ENCODE data around the gene WIPF2.
"Not testable (repeated sequence)": the region's sequence is repeated elsewhere in the genome, so short reads cannot be mapped to it uniquely, and the experiment has no call there.

WIPF2 gene

DNA sequence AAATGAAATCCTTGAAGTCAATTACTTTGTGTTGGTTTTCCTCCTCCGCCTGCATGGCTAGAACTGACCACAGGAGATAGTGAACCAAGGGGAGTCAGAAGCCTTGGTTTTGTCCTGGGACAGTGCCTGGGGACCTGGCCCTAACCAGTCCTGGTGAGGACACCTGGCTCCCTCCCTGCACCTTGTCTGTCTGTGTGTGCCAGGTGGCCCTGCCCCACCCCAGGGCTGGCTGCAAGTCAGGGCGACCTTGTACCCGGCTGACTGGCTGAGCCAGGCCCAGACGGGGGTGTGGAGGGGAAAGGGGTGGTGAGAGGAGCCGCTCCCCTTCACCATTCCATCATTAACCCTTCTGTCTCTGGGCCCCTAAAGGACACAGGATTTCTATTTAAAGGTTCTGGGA lies 38.4 kb upstream of the WIPF2 start:
- DNase-seq (ENCODE audit: insufficient read length, low spot score) (no peak), FAIRE-seq (no peak)
- TF ChIP-seq POLR2A (IDR thresholded peaks at IDR 0.05; ENCODE audit: low read depth, low read length), result no peak

DNA sequence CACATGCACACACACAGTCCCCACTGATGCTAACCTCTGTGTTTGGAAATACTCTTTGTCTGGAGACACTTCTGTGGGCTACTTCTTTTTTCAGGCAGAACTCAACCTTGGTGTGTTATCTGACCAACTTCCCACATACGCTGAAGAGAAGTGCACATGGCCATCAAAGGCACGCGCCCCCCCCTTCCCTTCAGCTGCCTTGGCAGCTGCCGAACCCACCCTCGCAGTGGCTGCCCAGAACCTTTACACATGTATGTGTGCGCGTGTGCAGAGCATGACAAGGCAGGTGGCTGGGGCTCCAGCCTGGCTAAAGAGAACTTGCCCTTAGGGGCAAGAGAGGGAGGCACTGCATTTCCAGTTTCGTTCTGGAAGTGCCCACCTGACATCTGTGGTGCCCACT lies 37.9 kb upstream of the WIPF2 start:
- FAIRE-seq, result no peak
- TF ChIP-seq POLR2A (IDR thresholded peaks at IDR 0.05; ENCODE audit: low read depth, low read length), result no peak

GRCh38 chr17:40182606-40183005 lies 36.5 kb upstream of the WIPF2 start:
- FAIRE-seq (no peak), DNase-seq (ENCODE audit: insufficient read length, low spot score) (no peak)
- TF ChIP-seq POLR2A (IDR thresholded peaks at IDR 0.05; ENCODE audit: low read depth, low read length), result no peak

More for the DNA sequence above, 37.9 kb upstream of the WIPF2 start:
- DNase-seq (ENCODE audit: insufficient read length, low spot score), result no peak

DNA sequence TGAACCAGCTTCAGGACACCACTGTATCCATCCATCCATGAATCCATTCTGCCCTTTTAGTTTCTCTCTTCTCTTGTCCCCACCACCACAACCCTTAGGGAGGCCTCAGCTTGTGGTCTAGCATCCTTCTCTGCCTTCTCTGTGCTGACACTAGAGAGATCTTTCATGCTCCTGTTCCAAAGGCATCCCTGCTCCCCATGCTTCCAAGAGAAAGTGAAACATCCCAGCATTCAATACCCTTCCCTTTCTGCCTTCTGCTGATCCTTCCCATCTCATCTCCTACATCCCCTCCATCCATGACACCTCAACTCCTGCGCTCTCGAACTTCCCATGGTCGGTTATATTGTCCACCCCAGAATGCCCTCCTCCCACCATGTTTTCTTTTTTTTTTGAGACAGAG lies 31.9 kb upstream of the WIPF2 start:
- FAIRE-seq, result no peak
- no peak for TF ChIP-seq POLR2A (IDR thresholded peaks at IDR 0.05; ENCODE audit: low read depth, low read length)
- no peak for DNase-seq (ENCODE audit: insufficient read length, low spot score)

- no peak for DNase-seq (ENCODE audit: insufficient read length, low spot score)
- no peak for TF ChIP-seq POLR2A (IDR thresholded peaks at IDR 0.05; ENCODE audit: low read depth, low read length)
- FAIRE-seq, result no peak
These were observed 30.4 kb upstream of the WIPF2 start for GRCh38 chr17:40188694-40189093.

DNA sequence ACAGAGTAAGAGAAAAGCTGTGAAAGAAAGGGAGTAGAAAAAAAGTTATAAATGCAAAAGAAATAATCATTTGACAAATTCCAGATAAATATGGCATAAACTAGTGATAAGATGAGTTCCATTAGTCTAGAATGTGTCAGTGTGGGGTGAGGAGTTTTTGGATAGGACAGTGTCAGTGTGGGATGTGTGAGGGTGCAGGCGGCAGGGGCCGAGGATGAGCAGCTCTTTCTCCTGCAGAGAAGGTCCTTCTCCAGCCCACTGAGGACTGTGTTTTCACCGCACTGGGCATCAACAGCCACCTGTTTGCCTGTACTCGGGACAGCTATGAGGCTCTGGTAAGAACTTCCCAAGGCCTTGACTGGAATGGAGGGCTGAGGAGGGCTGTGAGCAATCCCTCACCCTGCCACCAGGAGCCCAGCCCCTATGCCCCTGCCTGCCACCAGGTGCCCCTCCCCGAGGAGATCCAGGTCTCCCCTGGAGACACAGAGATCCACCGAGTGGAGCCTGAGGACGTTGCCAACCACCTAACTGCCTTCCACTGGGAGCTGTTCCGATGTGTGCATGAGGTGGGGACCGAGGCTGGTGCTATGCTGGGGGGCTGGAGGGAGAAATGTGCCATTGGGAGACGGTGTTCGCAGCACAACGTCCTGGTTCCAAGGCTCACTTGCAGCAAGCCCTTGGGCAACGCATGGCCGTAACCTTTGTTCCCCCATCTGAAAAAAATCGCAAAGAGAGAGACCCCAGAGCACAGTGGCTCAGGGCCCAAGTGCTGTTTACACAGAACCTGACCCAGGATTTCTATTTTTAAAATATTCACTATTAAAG lies 28.7 kb upstream of the WIPF2 start:
- DNase-seq (ENCODE audit: insufficient read length, low spot score) (no peak), FAIRE-seq (no peak)
- TF ChIP-seq POLR2A (IDR thresholded peaks at IDR 0.05; ENCODE audit: low read depth, low read length), result no peak; the same call in 1 of the 2 replicates

DNA sequence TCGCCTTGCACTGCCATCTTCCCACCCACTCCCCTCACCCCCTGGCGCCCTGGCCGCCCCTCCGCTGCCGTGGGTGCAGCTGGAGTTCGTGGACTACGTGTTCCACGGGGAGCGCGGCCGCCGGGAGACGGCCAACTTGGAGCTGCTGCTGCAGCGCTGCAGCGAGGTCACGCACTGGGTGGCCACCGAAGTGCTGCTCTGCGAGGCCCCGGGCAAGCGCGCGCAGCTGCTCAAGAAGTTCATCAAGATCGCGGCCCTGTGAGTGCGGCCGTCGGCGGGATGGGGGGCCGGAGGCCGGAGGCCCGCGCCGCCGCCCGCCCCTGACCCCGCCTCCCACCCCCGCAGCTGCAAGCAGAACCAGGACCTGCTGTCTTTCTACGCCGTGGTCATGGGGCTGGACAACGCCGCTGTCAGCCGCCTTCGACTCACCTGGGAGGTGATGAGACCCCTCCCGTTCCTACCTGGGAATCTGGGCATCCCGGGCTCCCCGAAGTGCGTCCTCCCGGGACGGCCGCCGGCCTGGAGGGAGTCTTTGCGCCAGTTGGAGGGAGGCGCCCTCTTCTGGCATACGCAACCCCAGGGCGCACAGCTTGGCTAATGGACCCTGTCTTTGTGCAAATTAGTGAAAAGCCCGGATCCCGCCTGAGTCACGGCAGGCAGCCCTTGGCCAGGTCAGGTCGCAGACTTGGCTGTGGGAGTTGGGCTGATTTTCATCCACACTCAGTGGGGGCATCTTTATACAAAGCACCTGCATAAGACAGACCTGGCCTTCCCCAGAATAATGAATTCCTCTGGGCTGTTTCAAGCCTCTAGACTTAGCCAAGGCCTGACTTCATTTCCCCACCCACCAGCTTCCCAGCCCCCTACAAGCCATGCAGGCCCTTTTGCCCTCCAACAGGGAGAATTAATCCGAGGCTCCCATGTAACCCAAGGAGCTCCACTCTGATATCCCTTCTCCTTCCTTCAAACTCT lies 27.6 kb upstream of the WIPF2 start:
- DNase-seq (ENCODE audit: insufficient read length, low spot score) (no peak), FAIRE-seq (no peak)

DNA sequence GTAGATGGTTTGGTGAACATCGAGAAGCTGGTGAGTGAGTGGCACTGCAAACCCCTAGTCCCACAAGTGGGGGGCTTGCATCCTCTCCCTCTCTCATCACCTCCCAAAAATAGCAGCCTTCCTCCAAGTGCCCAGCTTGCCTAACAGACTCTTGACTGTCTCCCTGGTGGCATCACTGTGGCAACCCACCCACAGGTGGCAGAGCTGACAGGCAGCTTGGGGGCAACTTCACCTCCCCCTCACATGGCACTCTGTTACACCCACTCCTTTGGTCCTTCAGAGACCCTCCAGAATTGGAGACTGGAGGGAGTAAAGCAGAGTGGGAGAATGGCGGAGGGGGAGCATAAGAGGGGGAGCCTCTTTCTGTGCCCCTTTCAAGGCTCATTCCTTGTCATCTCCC lies 26.1 kb upstream of the WIPF2 start:
- no peak for FAIRE-seq
- TF ChIP-seq POLR2A (IDR thresholded peaks at IDR 0.05; ENCODE audit: low read depth, low read length), result no peak
- no peak for DNase-seq (ENCODE audit: insufficient read length, low spot score)

More for the DNA sequence above, 27.6 kb upstream of the WIPF2 start:
- TF ChIP-seq POLR2A (IDR thresholded peaks at IDR 0.05; ENCODE audit: low read depth, low read length), result no peak

DNA sequence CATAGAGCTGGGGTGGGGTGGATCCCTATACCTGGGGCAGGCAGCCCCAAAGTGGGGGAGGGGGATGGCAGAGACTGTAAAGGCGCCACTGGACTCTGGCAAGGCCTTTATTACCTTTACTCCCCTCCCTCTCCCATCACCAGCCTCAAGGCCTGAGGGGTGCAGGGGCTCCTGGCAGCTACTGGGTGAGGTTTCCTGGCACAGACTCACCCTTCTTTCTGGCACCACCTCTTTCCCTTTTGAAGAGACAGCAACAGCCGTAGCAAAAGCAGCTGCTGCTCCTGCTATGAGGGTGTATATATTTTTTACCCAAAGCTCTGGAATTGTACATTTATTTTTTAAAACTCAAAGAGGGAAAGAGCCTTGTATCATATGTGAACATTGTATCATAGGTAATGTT lies 24.3 kb upstream of the WIPF2 start:
- no peak for TF ChIP-seq POLR2A (IDR thresholded peaks at IDR 0.05; ENCODE audit: low read depth, low read length)
- no peak for DNase-seq (ENCODE audit: insufficient read length, low spot score)
- no peak for FAIRE-seq

- no peak for DNase-seq (ENCODE audit: insufficient read length, low spot score)
- TF ChIP-seq POLR2A (IDR thresholded peaks at IDR 0.05; ENCODE audit: low read depth, low read length), result no peak
- FAIRE-seq, result no peak
These were observed 21.6 kb upstream of the WIPF2 start for GRCh38 chr17:40197550-40197949.

- not testable (repeated sequence) for FAIRE-seq; DNase-seq (ENCODE audit: insufficient read length, low spot score)
These were observed 21.1 kb upstream of the WIPF2 start for GRCh38 chr17:40197965-40198456.

- DNase-seq (ENCODE audit: insufficient read length, low spot score) (no peak), FAIRE-seq (no peak)
- TF ChIP-seq POLR2A (IDR thresholded peaks at IDR 0.05; ENCODE audit: low read depth, low read length), result no peak
These were observed 20.5 kb upstream of the WIPF2 start for GRCh38 chr17:40198576-40198975.

GRCh38 chr17:40203131-40203530 lies 16.0 kb upstream of the WIPF2 start:
- no peak for FAIRE-seq
- DNase-seq (ENCODE audit: insufficient read length, low spot score), result no peak
- TF ChIP-seq POLR2A (IDR thresholded peaks at IDR 0.05; ENCODE audit: low read depth, low read length), result no peak

GRCh38 chr17:40206193-40206592 lies 12.9 kb upstream of the WIPF2 start:
- FAIRE-seq, result not testable (repeated sequence)

More at GRCh38 chr17:40206193-40206592, 12.9 kb upstream of the WIPF2 start:
- DNase-seq (ENCODE audit: insufficient read length, low spot score), result not testable (repeated sequence)
